Right lobe of liver (tissue), 6 donors: ENCODE measurements around the gene KLHL41. TPM values are rescaled to one million over a fixed set of nuclear protein-coding genes. Genes with fewer than 3 reads are reported as not detected.
"Not testable (repeated sequence)": the region's sequence is repeated elsewhere in the genome, so short reads cannot be mapped to it uniquely, and the experiment has no call there.

Experiments used
- ATAC-seq, 4 donors: fragments of 200-7000 bp; cut with Tn5 transposase; one replicate each; pipeline ENCODE4 v1.9.1; 2020; ENCODE audit warnings: mild to moderate bottlenecking in 4 of 4, moderate library complexity in 4 of 4
- DNase-seq, 3 donors: peaks; one replicate each; pipeline ENCODE4 v3.0.0-alpha.2; 2020
- H3K27ac ChIP-seq, 3 donors: fragments of 200-600 bp; one replicate each; pipeline ENCODE4 v1.8.0; 2022
- H3K27me3 ChIP-seq, 2 donors: fragments of 200-600 bp; one replicate each; pipeline ENCODE4 v1.8.0; 2022
- H3K36me3 ChIP-seq, 4 donors: fragments of 200-600 bp; sonication (generic) in 1 of 4; one replicate each; pipeline versions ENCODE4 v1.5.1 to v1.8.0; 2017 to 2022; ENCODE audit warnings: control low read depth in 1 of 4
- H3K4me1 ChIP-seq, 4 donors: fragments of 200-600 bp; sonication (generic) in 1 of 4; one replicate each; pipeline versions ENCODE4 v1.5.1 to v1.8.0; 2017 to 2022; ENCODE audit warnings: control low read depth in 1 of 4
- H3K4me3 ChIP-seq, 3 donors: fragments of 200-600 bp; one replicate each; pipeline ENCODE4 v1.8.0; 2022
- H3K9me3 ChIP-seq, 4 donors: fragments of 200-600 bp; sonication (generic) in 1 of 4; one replicate each; pipeline versions ENCODE4 v1.5.1 to v1.8.0; 2017 to 2022; ENCODE audit warnings: control low read depth in 1 of 4
- POLR2A ChIP-seq: fragments of 450-650 bp; IDR thresholded peaks from one replicate; pipeline ENCODE4 v1.6.1; 2017; ENCODE audit warnings: antibody characterized with exemption, mild to moderate bottlenecking
- WGBS: methylation state at CpG from one replicate; pipeline ENCODE4 v1.1.6; 2018; ENCODE audit warnings: low coverage, low lambda C conversion rate; ENCODE audit not compliant: insufficient coverage; ENCODE audit errors: missing lambda C conversion rate; 5-methylcytosine and 5-hydroxymethylcytosine counted together
- intact Hi-C, 2 donors: fragments of 100-400 bp; cut with DNase I; formaldehyde crosslinking; loops; one replicate each; pipeline versions ENCODE4 v1.11.2 to v1.14.1; 2022
- total RNA-seq, 6 experiments: library from RNA; depleted of rRNA in 2 of 6; stranded (reverse); fragments of >200 nt in 2 of 6; fragmentation: NEBNext Ultra II Directional in 3 of 6; extraction: Animal tissue kit (Norgen Biotek cat#: 25700) in 3 of 6; gene quantifications; one replicate each; pipeline versions ENCODE4 v1.1.0 to v1.2.4, GENCODE V29; 2016 to 2023
- TF ChIP-seq, protein P1 (sequence below), 4 donors: fragments of 200-600 bp in 3 of 4; fragments of 450-650 bp in 1 of 4; IDR thresholded peaks; one replicate each; pipeline versions ENCODE4 v1.5.1 to v1.8.0; 2016 to 2022; ENCODE audit warnings: antibody characterized with exemption in 4 of 4, mild to moderate bottlenecking in 2 of 4
- donor health status: DM: no; HTN: yes; CAD: no.
- donor health status: DM: no; HTN: no; CAD: no.
- donor health status: DM: no; HTN: no; CAD: no.
- donor health status: DM: no; HTN: yes; CAD: no.
- donor health status: DM: no; HTN: yes; CAD: no.

Gene KLHL41
- total RNA-seq, 6 experiments from 2014 or later, result 0.22 to 3.7 (median 0.30) TPM

GRCh38 chr2:169540146-169540545, 30.6 kb downstream of the KLHL41 start:
- Histone ChIP-seq H3K4me3 (no peak overlapping the region), H3K4me1 (no peaks in the 10 kb centered on the region), H3K27ac (no peak overlapping the region), H3K9me3 (no peaks in the 10 kb centered on the region), H3K36me3 (peaks cover 0 to 17% (median 0%) of the 10 kb centered on the region in 4 donors), H3K27me3 (no peaks in the 10 kb centered on the region)
- intact Hi-C loops, result no loop called here
- TF ChIP-seq, protein P1, sequence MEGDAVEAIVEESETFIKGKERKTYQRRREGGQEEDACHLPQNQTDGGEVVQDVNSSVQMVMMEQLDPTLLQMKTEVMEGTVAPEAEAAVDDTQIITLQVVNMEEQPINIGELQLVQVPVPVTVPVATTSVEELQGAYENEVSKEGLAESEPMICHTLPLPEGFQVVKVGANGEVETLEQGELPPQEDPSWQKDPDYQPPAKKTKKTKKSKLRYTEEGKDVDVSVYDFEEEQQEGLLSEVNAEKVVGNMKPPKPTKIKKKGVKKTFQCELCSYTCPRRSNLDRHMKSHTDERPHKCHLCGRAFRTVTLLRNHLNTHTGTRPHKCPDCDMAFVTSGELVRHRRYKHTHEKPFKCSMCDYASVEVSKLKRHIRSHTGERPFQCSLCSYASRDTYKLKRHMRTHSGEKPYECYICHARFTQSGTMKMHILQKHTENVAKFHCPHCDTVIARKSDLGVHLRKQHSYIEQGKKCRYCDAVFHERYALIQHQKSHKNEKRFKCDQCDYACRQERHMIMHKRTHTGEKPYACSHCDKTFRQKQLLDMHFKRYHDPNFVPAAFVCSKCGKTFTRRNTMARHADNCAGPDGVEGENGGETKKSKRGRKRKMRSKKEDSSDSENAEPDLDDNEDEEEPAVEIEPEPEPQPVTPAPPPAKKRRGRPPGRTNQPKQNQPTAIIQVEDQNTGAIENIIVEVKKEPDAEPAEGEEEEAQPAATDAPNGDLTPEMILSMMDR (IDR thresholded peaks at IDR 0.05), result no peak
- no peak for TF ChIP-seq POLR2A
- WGBS, result 97% methylated on average over 2 of the region's 2 CpGs
- ATAC-seq (no peak), DNase-seq (no peak)

DNA sequence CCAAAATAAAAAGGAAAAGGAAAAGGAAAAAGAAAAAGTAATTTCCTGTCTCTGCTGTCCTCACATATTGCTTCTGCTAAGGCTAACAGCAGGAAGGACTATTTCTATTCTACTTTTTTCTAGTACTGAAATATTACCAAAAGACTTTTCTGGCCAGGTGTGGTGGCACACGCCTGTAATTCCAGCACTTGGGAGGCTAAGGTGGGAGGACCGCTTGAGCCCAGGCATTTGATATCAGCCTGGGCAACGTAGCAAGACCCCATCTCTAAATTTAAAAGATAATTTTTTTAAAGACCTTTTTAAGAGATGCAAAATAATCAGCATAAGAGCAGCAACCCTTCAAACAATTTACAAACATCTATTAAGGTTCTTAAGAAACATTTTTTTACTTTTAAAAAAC, 32.9 kb downstream of the KLHL41 start:
- H3K4me1 ChIP-seq, result no peaks in the 10 kb centered on the region
- H3K9me3 ChIP-seq, result no peaks in the 10 kb centered on the region
- no peak for TF ChIP-seq POLR2A
- TF ChIP-seq, protein P1 (IDR thresholded peaks at IDR 0.05), result no peak
- H3K4me3 ChIP-seq, result no peak overlapping the region
- H3K36me3 ChIP-seq, result peaks cover 0 to 12% (median 0%) of the 10 kb centered on the region in 4 donors
- 73% methylated on average over 3 of the region's 3 CpGs for WGBS
- intact Hi-C loops, result no loop called here
- no peaks in the 10 kb centered on the region for H3K27me3 ChIP-seq
- ATAC-seq (no peak), DNase-seq (no peak)
- H3K27ac ChIP-seq, result no peak overlapping the region

GRCh38 chr2:169546756-169547155, 37.3 kb downstream of the KLHL41 start:
- intact Hi-C loops, result no loop called here
- Histone ChIP-seq H3K27me3 (no peaks in the 10 kb centered on the region), H3K36me3 (peaks cover 0 to 5% (median 0%) of the 10 kb centered on the region in 4 donors), H3K4me1 (no peaks in the 10 kb centered on the region), H3K9me3 (no peaks in the 10 kb centered on the region), H3K4me3 (no peak overlapping the region), H3K27ac (no peak overlapping the region)
- ATAC-seq (no peak), DNase-seq (no peak)
- no CpG with 5 or more reads among the region's 2 CpGs for WGBS
- no peak for TF ChIP-seq POLR2A

DNA sequence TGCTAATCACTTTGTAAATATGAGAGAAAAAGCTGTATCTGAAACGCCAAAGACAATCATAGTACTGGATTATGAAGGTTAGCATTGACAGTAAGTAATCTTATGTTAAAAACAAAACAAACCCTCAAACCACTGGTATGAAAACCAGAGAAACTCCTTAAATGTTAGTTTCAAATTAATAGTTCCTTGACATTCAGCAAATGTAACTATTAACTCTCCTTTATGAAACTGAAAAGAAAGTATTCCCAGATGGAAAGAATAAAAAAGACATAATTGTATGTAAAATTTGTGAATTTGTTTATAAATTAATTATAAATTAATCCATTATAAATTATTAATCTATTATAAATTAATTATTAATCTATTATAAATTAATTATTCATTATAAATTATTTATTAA, 51.9 kb downstream of the KLHL41 start:
- intact Hi-C loops, result no loop called here
- Histone ChIP-seq H3K27ac (no peak overlapping the region), H3K27me3 (no peaks in the 10 kb centered on the region), H3K9me3 (no peaks in the 10 kb centered on the region), H3K4me1 (no peaks in the 10 kb centered on the region), H3K4me3 (no peak overlapping the region), H3K36me3 (peaks cover 0 to 5% (median 0%) of the 10 kb centered on the region in 4 donors)
- DNase-seq (no peak), ATAC-seq (no peak)
- TF ChIP-seq POLR2A, result no peak
- TF ChIP-seq, protein P1 (IDR thresholded peaks at IDR 0.05), result no peak
- WGBS, result 90% methylated on average over 1 of the region's 1 CpG

GRCh38 chr2:169562084-169562483, 52.6 kb downstream of the KLHL41 start:
- 90% methylated on average over 1 of the region's 5 CpGs for WGBS
- DNase-seq, H3K27ac ChIP-seq, intact Hi-C loops, H3K27me3 ChIP-seq, ATAC-seq, H3K4me3 ChIP-seq, H3K36me3 ChIP-seq, H3K9me3 ChIP-seq, H3K4me1 ChIP-seq: not testable (repeated sequence)

GRCh38 chr2:169562519-169562918, 53.0 kb downstream of the KLHL41 start:
- no peak for DNase-seq
- Histone ChIP-seq H3K4me3 (no peak overlapping the region), H3K27ac (no peak overlapping the region), H3K36me3 (peaks cover 0 to 5% (median 0%) of the 10 kb centered on the region in 4 donors), H3K9me3 (no peaks in the 10 kb centered on the region), H3K27me3 (no peaks in the 10 kb centered on the region), H3K4me1 (no peaks in the 10 kb centered on the region)
- intact Hi-C loops, result no loop called here
- ATAC-seq, result no peak
- TF ChIP-seq, protein P1 (IDR thresholded peaks at IDR 0.05), result no peak
- no peak for TF ChIP-seq POLR2A
- 96% methylated on average over 2 of the region's 2 CpGs for WGBS
